Stimulated activated CD8-positive, alpha-beta memory T cell treated with anti-CD3 and anti-CD28 coated beads, Interleukin-2, amount 100 ng/mL, for 1 hour (primary cell): ENCODE data around the gene GCG.

ENCODE experiments used
- DNase-seq, 2 donors: peaks; one replicate each; pipeline ENCODE4 v3.0.0-alpha.2; 2020; ENCODE audit warnings: low read depth in 2 of 2

Gene GCG

DNA sequence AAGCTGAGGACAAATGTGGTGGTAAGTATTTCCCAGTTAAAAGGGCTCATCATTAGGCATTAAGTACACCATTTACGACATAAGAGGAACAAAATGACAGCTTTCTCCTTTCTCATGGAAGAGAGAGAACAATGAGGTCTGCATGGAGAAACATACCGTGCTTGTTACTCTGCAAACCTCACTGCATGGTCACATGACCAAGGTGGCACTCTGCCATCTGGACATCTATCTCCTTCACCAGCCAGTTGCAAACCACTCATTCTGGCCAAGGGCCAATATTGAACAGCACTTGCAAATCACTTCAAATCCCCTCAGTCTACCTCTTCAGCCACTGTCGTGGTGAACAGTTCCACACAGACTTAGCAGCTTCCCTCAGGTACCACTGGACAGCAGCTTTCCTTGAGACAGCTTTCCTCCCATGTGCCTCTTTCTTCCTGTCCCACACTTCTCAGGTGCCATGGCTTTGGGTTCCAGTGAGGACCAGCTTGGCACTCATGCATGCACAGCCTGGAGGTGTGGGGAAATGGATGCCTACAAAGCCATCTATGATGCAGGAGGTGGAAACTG lies 48.5 kb downstream of the GCG start:
- DNase-seq = no peak

- no peak for DNase-seq
Measured at GRCh38 chr2:162100579-162100978, 51.5 kb downstream of the GCG start.

GRCh38 chr2:162099836-162100235 lies 52.2 kb downstream of the GCG start:
- no peak for DNase-seq
